ENCODE data around the gene PTPN18. TPM values are rescaled to one million over a fixed set of nuclear protein-coding genes. Genes with fewer than 3 reads are reported as not detected.
A peak's percentile ranks its signal among the peaks of the same experiment; 100 is the strongest.

The PTPN18 gene
- total RNA-seq, 4 donors from 2014 or later = 18.0 to 72.4 (median 28.4) TPM

DNA sequence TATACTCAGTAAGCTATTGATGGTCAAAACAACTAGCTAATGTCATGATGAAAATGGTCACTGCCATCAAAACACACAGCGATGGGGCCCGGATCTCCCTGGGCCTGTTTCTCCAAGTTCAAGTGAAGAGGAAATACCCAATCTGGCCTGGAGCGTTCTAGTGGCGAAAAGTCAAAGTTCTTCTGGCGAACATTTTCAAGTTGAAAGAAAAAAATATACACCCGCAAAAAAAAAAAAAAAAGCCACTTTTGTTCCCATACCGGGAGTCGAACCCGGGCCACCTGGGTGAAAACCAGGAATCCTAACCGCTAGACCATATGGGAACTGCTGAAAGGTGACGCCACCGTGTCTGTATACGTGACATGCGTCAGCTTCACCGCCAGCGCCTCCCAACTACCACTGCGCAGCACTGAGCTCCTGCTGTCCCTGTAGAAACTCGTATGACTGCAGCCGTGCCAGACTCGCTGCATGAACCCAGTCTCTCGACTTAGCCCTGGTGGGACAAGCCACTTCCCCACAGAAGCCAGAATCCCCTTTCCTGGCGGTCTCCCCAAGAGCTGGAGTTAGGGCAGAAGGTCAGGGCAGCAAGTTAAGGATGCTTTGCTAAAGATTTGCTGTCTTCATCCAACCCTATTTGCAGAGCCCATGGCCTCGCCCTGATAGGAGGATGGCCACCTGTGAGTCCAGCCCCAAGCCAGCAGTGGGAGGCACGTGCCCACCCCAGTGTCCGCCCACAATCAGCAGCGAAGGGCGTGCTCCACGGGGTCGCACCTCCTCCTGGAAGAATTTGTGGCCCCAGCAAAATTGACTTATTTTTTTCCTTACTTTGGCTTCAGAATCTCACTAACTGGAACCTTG lies 18.8 kb upstream of the PTPN18 start:
- TF ChIP-seq POLR2AphosphoS5 (IDR thresholded peaks at IDR 0.05) (peak in 1 of 3 donors; percentile 72), POLR2A (IDR thresholded peaks at IDR 0.05) (no peak), EP300 (IDR thresholded peaks at IDR 0.05) (no peak)
- TF ChIP-seq, protein P1, sequence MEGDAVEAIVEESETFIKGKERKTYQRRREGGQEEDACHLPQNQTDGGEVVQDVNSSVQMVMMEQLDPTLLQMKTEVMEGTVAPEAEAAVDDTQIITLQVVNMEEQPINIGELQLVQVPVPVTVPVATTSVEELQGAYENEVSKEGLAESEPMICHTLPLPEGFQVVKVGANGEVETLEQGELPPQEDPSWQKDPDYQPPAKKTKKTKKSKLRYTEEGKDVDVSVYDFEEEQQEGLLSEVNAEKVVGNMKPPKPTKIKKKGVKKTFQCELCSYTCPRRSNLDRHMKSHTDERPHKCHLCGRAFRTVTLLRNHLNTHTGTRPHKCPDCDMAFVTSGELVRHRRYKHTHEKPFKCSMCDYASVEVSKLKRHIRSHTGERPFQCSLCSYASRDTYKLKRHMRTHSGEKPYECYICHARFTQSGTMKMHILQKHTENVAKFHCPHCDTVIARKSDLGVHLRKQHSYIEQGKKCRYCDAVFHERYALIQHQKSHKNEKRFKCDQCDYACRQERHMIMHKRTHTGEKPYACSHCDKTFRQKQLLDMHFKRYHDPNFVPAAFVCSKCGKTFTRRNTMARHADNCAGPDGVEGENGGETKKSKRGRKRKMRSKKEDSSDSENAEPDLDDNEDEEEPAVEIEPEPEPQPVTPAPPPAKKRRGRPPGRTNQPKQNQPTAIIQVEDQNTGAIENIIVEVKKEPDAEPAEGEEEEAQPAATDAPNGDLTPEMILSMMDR (IDR thresholded peaks at IDR 0.05) = no peak
- peak in 1 of 2 donors; percentile 82 for DNase-seq (ENCODE audit: low spot score in 2 of 2)
- no peaks in the 10 kb centered on the region for H3K9me3 ChIP-seq
- H3K27ac ChIP-seq = no peak overlapping the region
- peaks cover 15% of the 10 kb centered on the region for H3K4me1 ChIP-seq
- peak overlapping the region; percentile 16 for H3K4me3 ChIP-seq
- WGBS = 27% methylated on average over 21 of the region's 29 CpGs
- peaks cover 2% of the 10 kb centered on the region for H3K27me3 ChIP-seq
- peaks cover 24% of the 10 kb centered on the region for H3K36me3 ChIP-seq

DNA sequence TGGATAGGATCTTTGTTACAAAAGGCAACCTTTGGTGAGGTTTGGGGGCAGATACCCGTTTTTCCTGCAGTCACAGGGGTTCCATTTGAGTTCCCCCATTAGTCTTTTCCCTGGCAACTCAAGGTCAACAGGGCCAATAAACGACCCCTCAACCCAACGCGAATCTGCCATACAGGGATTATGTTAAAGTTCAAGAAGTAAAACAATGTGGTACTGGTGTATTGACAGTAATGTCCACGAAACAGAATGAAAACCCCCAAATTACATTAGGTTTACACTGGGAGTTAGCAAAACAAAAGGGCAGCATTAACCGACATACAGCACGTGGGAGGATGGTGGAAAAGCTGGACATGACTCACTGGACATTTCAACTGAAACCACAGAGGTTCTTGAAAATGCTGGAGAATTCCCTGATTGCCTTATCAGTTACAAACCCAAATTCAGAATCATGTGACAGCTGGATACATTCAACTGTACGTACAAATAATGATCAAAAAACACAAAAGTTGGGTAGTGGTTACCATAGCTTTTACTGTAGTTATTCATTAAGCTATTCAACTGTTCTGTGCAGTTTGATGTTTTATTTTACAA lies 18.0 kb upstream of the PTPN18 start:
- no peaks in the 10 kb centered on the region for H3K9me3 ChIP-seq
- H3K36me3 ChIP-seq = peaks cover 24% of the 10 kb centered on the region
- peaks cover 9% of the 10 kb centered on the region for H3K4me1 ChIP-seq
- H3K27me3 ChIP-seq = no peaks in the 10 kb centered on the region
- H3K27ac ChIP-seq = no peak overlapping the region
- H3K4me3 ChIP-seq = no peak overlapping the region
- TF ChIP-seq POLR2A (IDR thresholded peaks at IDR 0.05) (no peak), EP300 (IDR thresholded peaks at IDR 0.05) (no peak), POLR2AphosphoS5 (IDR thresholded peaks at IDR 0.05) (no peak)
- TF ChIP-seq, protein P1 (IDR thresholded peaks at IDR 0.05) = no peak
- no peak for DNase-seq (ENCODE audit: low spot score in 2 of 2)
- 71% methylated on average over 8 of the region's 8 CpGs for WGBS

DNA sequence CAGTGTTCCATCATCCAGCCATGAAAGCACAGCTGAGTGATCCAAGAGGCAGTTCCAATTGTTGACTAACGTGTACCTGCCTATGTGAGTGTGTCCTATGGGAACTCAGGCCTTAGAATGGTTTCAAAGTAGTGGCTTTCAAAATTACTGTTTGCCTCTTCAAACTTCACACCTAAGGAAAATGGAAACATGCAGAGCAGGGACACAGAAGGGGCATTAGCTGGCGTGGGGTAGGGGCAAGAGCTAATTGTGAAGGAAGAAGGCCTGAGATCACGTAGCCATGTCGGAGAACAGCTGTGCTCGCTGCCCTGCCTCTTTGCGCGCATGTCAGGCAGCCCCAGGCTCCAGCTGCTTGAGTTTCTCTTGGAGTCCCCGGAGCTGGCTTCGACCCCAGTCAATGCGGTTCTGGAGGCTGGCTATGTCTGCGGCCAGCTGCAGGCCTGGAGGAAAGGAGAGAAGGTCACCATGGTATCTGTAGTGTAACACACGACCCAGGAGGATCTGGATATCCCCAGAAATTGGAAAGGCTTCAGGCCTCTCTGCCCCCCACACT lies 17.0 kb upstream of the PTPN18 start:
- peaks cover 24% of the 10 kb centered on the region for H3K36me3 ChIP-seq
- TF ChIP-seq, protein P1 (IDR thresholded peaks at IDR 0.05) = no peak
- TF ChIP-seq POLR2AphosphoS5 (IDR thresholded peaks at IDR 0.05) (no peak), POLR2A (IDR thresholded peaks at IDR 0.05) (no peak), EP300 (IDR thresholded peaks at IDR 0.05) (no peak)
- no peak overlapping the region for H3K4me3 ChIP-seq
- H3K4me1 ChIP-seq = peaks cover 16% of the 10 kb centered on the region
- H3K27ac ChIP-seq = no peak overlapping the region
- DNase-seq (ENCODE audit: low spot score in 2 of 2) = no peak
- no peaks in the 10 kb centered on the region for H3K9me3 ChIP-seq
- H3K27me3 ChIP-seq = no peaks in the 10 kb centered on the region
- 95% methylated on average over 7 of the region's 12 CpGs for WGBS

DNA sequence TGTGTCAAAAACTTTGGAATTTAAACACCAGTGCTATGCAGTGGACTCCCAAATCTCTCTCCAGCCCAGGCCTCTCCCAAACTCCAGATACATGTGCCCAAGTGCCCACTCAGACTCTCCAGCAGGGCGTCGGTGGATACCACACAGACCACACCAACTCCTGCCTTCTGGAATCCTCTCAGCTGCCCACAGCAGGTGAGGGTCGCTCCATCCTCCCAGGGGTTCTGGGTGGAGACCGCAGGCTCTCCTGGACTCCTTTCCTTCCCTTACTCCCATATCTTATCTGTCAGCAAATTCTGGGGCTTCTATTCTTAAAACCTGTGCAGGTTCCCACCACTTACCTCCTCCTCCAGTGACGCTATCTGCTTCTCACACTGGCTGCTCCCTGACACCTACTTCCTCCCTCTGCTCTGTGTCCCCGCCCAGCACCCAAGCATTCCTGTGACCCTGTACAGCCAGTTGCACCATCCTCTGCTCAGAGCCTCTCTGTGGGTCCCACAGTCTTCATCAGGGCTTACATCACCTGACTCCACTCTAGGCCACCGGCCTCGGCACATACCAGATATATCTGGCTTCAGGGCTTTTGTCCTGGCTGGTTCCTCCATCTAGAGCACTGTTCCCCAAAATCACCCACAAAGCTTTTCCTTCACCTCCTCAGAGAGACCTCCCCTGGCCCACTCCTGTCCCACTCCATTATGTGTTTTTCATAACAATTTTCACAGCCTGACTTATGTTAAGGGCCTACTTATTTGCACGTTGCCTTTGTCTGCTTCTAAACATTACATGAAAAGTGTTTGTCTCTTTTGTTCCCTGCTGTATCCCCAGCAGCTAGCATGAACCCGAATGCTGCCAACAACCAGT lies 15.7 kb upstream of the PTPN18 start:
- Histone ChIP-seq H3K9me3 (no peaks in the 10 kb centered on the region), H3K4me1 (peaks cover 21% of the 10 kb centered on the region), H3K27ac (no peak overlapping the region), H3K4me3 (no peak overlapping the region), H3K36me3 (peaks cover 33% of the 10 kb centered on the region), H3K27me3 (no peaks in the 10 kb centered on the region)
- WGBS = 92% methylated on average over 10 of the region's 10 CpGs
- TF ChIP-seq, protein P1 (IDR thresholded peaks at IDR 0.05) = no peak
- TF ChIP-seq EP300 (IDR thresholded peaks at IDR 0.05) = no peak
- no peak for TF ChIP-seq POLR2A (IDR thresholded peaks at IDR 0.05)
- no peak for TF ChIP-seq POLR2AphosphoS5 (IDR thresholded peaks at IDR 0.05)
- no peak for DNase-seq (ENCODE audit: low spot score in 2 of 2)
